TTC549 (cell line): ENCODE data around the gene MAP3K13.
"Not testable (repeated sequence)": the region's sequence is repeated elsewhere in the genome, so short reads cannot be mapped to it uniquely, and the experiment has no call there.

Source experiments
- FAIRE-seq: peaks from 2 replicates; lab custom pipeline; 2012; peaks lifted over from hg19 to GRCh38; lab: Jason Lieb, UNC

Gene MAP3K13

DNA sequence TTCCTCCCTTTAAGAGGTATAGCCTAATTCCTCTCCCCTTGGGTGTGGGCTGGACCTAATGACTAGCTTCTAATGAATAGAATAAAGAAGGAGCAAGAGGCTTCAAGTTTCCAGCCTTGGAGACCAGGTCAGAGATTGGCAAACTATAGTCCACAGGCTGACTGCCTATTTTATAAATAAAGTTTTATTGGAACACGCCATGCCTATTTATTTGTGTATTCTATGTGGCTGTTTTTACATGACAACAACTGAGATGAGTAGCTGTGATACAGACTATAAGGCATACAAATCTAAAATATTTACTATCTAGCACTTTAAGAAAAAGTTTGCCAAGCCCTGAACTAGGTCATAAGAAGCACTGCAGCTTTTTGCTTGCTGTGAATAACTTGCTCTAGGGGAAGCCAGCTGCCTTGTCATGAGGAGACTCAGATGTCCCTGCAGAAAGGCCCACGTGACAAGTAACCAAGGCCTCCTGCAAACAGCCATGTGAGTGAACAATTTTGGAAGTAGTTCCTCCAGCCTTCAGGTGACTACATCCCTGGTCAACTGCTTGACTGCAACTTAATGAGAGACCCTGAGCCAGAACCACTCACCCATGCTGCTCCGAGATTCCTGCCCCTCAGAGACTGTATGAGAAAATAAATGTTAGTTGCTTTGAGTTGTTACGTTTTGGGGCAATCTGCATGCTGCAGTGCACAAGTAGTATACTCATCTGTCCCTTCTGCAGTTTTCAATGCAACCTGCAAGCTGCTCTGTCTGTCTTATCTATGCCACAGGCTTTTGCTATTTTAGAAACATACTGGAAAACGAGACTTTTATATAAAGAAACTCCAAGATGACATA lies 21.1 kb upstream of the MAP3K13 start:
- FAIRE-seq: no peak

DNA sequence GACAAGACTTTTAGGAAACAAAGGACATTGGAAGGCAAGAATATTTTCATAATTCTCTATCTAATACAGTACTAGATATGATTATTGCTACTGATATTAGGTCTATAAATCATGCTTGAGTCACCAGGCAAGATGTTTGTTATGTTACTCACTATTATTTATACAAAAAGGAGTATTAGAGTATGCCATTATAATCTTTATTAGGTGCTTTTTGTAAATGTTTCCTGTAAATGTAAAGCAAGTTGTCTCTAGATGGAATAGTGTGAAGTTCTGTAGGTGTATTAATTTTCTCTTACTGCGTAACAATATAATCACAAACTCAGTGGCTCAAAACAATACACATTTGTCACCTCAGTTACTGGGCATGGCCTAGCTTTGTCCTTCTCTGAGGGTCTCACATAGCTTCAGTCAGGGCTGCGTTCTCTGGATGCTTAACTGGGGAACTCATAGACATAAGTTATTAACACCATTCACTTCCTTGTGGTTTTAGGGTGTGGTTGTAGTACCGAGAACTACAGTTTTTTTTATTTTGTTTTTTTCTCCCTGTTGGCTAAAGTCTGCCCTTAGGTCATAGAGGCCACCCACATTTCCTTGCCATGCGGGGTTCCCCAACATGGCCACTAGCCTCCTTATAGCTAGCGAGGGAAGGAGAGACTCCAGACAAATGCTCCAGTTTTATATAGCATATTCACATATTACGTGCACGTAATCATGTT lies 20.3 kb upstream of the MAP3K13 start:
- FAIRE-seq: no peak

DNA sequence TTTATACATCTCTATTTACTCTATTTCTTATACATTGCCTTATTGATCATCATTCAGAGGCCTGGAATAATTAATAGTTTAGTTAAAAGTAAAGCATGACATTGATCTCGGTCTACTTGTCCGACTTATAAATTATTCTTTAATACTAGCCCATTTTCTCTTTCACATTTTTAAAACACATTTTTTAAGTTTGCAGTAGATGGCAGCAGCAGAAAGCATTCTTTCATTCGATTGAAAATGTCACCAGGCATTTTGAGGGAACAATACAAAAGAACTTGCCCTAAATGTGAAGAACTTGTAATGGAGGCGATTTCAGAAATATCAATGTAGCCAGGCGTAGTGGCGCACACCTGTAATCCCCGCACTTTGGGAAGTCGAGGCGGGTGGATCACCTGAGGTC lies 15.5 kb upstream of the MAP3K13 start:
- no peak for FAIRE-seq

DNA sequence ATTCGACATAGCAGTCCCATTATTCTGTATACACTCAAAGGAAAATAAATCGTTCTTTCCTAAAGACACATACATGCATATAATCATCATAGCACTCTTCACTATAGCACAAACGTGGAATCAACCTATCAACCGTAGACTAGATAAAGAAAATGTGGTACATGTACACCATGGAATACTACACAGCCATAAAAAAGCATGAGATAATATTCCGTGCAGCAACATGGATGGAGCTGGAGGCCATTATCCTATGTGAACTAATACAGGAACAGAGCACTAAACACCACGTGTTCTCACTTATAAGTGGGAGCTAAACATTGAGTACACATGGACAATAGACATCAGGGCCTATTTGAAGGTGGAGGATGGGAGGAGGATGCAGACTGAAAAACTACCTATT lies 12.1 kb upstream of the MAP3K13 start:
- no peak for FAIRE-seq

DNA sequence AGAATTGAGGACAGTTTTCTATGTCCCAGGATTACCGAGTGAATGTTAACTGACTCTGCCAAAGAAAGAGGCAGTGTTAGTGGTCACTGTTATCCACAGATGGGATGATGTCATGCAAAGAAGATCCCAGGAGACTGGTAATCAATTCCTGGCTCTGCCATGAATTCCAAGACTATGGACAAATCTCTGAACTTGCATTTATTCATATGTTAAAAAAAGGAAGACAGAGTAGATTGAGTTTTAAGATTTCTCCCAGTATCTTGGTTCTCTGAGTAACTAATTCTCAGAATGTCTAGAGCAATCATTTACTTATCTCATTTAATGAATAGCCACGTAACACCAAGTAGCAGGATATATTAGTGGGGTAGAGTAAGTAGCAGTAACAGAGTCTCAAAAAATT lies 11.5 kb upstream of the MAP3K13 start:
- FAIRE-seq: no peak

DNA sequence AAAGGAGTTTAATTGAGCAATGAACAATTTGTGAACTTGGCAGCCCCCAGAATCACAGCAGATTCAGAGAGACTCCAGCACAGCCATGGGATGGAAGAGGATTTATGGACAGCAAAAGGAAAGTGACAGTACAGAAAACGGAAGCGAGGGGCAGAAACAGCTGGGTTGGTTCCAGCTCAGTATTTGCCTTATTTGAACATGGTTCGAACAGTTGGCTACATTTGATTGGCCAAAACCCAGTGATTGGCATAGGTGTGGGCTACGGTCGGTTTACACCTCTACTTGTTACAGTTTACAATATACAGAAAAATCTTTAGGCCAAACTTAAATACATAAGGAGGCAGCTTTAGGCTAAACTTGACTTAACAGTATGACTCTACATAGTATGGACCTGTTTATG lies 9.7 kb upstream of the MAP3K13 start:
- FAIRE-seq: no peak

DNA sequence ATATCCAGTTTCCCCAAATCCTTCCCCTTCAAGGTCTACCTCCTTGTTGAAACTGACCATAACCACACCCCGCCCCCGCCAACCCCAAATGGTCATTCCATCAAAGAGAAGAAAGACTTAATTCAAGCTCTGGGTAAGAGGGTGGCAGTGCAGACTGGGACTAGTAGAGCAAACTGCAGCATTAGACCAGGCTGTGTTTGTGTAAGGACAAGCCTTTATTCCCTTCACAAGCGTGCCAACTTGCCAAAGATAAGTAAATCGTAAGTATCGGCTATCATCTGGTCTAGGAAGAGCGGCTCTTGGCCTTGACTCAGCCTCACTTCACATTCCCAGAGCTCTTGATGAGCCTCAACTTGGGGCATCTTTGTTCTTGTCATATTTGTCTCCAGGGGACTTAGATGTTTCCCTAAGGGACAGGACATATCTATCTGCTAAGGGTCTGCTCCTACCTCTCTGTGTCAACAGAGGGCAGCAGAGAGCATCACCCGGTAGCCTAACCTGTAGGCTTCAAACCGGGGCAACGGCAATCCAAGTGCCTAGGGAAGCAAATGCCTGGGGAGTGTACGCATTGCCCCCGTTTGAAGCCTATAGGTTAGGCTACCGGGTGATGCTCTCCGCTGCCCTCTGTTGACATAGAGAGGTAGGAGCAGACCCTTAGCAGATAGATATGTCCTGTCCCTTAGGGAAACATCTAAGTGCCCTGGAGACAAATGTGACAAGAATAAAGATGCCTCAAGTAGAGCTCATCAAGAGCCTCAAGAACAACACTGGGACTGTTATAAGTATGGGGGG lies 8.9 kb upstream of the MAP3K13 start:
- no peak for FAIRE-seq

DNA sequence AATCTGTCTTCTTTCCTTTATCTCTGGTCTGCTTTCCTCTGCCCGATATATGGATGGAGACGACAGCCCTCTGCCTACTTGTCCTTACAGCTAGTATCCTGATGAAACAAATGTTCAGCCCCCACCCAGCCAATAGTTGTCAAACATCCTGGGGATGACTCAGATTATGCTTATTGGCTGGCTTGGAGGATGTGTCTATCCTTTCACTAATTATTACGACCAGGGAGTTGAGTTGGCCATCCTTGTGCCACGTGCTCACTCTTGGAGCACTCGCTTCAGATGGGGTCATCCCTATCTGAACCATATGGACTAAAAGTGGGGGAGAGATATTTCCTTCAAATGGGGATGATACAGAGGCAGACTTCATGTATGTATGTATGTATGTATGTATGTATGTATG lies 6.4 kb upstream of the MAP3K13 start:
- FAIRE-seq: no peak

DNA sequence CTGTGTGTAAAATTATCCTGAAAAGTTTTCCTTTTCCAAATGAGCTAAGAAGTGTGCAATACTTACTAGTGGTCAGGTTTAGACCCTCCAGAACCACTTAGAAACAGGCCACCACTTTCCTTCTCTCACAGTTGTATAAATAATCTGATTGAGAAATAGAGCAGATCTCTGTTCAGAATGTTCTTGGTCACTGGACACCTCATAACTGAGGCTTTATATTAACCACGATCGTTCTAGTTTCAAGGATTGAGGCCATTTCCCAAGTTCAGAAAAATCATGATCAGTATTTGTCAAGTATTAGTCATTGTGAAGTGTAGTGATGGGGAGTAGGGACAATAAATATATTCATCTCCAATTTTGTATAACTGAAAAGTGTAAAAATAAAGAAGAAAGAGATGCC lies 1.0 kb upstream of the MAP3K13 start:
- no peak for FAIRE-seq

DNA sequence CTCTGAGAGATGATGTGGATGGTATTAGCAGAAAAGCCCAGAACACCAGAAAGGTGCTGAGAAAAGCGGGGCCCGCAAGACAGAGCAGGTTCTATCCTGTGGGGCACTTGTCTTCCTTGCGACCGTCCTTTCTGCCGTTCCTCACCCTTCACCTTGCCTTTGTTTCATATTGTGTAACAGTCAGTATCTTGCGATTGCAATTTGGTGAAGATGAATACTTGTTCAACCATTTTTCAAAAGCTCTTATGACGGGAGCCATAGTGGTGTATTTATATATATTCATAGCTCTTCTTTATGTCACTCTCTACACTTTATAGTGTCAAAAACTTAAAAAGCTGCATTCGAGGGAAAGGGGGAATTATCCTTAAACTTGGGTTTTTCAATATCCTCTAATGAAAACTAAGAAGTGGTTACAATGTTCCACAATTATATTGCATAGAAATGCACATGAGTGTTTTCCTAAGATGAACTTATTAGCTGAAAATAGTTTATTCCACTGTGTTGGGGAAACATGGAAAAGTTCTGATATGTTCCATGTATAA lies 797 bp downstream of the MAP3K13 start:
- no peak for FAIRE-seq

DNA sequence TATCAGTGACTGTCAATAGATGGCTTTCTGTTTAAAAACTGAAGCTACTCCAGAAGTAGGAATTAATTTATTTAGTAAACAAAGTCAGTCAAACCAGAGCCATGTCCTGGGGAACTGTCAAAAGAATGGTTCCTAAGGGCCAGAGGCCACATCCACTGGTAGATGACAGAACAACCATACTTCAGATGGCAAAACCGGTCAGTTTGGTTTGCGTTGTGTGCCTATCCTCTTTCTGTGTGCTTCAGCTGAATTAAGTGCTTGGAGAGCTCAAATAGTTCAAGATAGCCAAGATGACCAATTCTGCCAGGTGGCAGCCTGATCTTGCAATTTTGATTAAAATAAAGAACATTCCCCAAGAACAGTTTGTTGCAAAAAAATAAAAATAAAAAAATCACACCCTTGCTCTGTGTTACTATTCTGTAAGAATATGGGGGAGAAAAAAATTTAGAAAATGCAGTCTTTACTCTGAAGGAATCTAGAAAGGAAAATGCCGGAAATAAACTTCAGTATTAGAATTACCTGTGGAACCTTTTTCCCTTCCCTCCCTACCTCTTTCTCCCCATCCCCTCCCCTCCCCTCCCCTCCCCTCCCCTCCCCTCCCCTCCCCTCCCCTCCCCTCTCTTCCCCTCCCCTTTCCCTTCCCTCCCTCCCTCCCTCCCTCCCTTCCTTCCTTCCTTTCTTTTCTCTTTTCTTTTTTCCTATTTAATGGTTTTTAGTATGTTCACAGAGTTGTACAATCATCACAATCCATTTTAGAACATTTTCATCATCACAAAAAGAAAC lies 2.5 kb downstream of the MAP3K13 start:
- no peak for FAIRE-seq

DNA sequence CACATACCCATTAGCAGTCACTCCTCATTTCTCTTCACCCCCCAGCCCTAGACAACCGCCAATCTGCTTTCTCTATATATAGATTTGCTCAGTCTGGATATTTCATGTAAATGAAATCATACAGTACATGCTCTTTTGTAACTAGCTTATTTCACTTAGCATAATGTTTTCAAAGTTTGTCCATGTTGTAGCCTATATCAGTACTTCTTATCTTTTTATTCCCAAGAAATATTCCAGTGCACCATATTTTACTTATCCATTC lies 3.1 kb downstream of the MAP3K13 start:
- no peak for FAIRE-seq

DNA sequence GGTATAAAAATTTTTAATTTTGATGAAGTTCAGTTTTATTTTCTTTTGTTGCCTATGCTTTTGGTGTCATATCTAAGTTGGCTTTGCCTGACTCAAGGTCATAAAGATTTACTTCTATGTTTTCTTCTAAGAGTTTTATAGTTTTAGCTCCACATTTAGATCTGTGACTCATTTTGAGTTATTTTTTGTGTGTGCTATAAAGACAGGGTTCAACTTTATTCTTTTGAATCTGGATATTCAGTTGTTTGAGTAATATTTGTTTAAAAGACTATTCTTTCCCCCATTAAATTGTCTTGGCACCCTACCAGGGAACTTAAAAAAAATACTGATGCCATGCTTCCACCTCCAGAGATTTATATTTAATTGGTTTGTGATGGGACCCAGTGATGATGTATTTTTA lies 4.0 kb downstream of the MAP3K13 start:
- FAIRE-seq: no peak

DNA sequence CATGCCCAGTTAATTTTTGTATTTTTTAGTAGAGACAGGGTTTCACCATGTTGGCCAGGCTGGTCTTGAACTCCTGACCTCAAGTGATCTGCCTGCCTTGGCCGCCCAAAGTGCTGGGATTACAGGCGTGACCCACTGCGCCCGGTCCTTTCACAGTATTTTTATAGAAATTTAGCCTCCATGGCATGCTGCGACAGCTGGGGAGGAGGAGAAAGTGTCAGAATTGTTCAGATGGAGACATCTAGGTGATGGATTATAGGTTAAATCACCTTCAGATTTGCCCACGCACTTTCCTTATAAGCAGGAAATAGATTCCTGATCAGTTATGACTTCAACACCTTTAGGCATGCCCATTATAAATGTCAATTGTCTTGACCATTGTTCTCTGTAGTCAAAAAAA lies 7.4 kb downstream of the MAP3K13 start:
- FAIRE-seq: not testable (repeated sequence)

DNA sequence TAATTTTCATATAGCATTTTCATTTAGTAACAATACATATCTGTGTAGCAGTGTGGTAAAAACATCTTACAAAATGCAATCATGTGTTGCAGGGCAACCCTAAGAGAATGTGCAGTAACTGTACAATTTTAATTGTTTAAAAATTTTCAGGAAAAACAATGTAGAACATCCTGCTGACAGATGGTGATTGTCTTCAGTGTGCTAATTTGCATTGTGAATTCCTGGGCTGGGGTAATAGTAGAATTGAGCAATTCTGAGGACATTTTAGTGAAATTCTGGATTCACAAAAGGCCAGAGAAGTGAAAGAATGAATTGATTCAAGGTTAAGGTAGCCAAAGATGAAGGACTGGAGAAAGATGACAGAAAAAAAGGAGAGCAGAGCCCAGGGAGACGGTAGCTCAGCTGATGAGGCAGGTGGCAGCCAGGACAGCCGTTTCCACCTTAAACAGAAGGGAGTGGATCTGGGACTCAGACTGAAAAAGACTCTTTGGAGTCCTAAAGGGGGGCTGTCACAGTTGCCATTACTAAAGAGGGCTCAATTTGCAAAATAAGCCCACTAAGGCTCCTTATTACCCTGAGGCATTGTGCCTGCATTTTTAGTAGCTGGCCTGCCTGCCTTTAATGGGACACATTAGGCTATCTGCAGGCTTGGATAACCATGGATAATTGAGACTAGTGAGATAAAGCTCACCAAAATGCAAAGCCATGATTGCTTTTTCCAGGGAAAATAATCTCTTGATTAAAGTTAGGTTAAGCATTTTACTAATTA lies 8.6 kb downstream of the MAP3K13 start:
- no peak for FAIRE-seq

DNA sequence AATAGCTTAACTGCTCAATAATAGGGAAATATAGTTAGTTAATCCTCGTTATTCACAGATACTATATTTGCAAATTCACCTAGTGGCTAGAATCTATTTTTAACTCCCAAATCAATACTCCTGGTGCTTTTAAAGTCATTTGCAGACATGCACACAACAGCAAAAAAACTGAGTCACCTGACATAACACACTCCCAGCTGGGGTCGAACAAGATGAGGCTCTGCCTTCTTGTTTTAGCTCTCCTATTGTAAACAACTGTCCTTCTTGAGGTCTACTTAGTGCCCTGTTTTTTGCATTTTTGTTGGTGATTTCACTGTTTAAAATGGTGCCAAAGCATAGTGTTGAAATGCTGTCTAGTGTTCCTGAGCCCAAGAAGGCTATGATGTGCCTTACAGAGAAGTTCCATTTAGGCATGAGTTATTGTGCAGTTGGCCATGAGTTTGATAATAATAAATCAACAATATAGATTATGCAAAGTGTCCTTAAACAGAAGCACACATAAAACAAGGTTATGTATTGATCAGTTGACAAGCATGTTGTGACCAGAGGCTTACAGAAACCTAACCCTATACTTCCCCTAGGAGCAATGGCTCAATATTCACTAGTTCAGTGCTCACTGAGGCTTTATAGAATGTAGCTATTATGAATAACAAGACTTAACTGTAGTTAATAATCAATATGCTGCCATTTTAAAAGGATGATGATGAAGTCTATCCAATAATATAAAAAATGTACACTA lies 18.6 kb downstream of the MAP3K13 start:
- FAIRE-seq: no peak

DNA sequence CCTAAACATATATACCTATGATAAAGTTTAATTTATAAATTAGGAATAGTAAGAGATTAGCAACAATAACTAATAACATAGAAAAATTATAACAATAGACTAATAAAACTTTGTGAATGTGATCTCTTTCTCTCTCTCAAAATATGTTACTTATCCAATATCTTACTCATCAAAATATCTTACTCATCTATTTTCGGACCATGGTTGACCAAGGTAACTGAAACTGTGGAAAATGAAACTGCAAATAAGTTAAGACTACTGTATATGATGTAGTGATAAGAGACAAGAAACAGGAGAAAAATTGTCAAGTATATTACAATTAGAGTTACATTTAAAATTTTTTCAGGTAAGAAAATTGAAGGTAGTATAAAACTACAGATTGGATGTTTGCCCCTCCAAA lies 19.2 kb downstream of the MAP3K13 start:
- FAIRE-seq: no peak

DNA sequence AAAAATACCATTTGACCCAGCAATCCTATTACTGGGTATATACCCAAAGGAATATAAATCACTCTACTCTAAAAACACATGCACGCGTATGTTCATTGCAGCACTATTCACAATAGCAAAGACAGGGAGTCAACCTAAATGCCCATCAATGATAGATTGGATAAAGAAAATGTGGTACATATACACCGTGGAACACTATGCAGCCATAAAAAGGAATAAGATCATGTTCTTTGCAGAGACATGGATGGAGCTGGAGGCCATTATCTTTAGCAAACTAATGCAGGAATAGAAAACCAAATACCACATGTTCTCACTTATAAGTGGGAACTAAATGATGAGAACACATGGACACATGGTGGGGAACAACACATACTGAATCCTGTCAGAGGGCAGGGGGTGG lies 23.6 kb downstream of the MAP3K13 start:
- not testable (repeated sequence) for FAIRE-seq

DNA sequence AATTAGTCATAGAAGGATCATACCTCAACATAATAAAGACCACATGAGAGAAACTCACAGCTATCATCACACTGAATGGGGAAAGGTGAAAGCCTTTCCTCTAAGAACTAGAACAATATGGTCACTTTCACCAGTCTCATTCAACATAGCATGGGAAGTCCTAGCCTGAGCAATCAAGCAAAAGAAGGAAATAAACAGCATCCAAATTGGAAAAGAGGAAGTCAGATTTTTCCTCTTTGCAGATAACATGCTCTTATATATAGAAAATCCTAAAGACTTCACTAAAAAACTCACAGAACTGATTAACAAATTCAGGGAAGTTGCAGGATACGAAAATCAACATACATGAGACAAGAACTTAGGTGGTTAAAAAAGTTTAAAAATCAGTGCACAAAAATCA lies 24.7 kb downstream of the MAP3K13 start:
- no peak for FAIRE-seq

DNA sequence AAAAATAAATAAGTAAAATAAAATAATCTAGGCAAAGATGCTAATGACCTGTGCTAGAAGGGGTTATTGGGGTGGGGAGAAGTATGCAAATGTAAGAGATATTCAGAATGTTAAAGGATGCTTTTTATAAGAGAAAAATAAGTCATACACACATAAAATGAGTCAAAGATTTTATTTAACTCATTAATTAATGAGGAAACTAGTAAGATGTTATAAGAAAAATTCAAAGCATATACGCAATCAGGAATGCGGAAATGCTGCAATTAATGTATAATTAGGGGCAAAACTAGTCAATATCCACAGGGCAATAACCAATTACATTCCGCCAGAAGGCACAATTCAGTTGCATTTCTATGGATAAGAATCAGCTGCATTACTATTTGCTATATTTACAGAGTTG lies 30.1 kb downstream of the MAP3K13 start:
- FAIRE-seq: no peak

DNA sequence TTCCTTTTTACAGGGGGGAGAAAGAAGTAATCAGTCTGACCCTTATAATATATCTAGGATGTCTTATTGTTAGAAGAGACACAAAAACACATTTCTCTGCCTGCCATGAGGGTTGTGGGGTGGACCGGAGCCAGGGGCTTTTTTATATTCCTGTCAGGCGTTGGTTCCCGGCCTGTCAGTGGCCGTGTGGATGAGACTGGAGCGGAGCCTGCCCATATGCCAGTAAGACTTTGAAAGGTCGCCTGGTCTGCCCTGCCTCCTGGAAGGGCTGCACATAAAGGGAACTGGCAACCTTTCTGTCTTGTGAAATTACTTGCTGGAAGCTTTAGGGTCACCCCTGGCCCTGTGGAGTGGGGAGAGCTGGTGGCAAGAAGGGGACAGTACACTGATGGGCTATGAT lies 34.7 kb downstream of the MAP3K13 start:
- no peak for FAIRE-seq
